Measurements from ENCODE around the gene CCL20. TPM values are rescaled to one million over a fixed set of nuclear protein-coding genes. Genes with fewer than 3 reads are reported as not detected.

CCL20 gene
- total and polyA plus RNA-seq, 2 of the 8 experiments (the other 6 are each of a cell fraction or from before 2014, with no cell fraction given): not detected

DNA sequence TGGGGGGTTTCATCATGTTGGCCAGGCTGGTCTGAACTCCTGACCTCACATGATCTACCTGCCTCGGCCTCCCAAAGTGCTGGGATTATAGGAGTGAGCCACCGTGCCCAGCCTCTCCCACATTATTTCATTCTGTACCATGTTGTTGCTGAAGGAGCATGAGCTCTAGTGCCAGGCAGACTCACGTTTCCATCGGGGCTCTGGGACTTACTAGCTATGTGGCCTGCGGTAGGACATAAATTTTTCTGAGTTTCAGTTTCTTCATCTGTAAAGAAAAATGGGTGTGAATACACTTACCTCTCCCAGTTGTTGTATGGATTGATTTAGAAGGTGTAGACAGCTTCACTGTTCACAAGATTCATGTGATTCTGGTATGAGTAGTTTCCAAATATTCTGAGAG, 30.8 kb upstream of the CCL20 start (continued):
- TF ChIP-seq, protein P1, sequence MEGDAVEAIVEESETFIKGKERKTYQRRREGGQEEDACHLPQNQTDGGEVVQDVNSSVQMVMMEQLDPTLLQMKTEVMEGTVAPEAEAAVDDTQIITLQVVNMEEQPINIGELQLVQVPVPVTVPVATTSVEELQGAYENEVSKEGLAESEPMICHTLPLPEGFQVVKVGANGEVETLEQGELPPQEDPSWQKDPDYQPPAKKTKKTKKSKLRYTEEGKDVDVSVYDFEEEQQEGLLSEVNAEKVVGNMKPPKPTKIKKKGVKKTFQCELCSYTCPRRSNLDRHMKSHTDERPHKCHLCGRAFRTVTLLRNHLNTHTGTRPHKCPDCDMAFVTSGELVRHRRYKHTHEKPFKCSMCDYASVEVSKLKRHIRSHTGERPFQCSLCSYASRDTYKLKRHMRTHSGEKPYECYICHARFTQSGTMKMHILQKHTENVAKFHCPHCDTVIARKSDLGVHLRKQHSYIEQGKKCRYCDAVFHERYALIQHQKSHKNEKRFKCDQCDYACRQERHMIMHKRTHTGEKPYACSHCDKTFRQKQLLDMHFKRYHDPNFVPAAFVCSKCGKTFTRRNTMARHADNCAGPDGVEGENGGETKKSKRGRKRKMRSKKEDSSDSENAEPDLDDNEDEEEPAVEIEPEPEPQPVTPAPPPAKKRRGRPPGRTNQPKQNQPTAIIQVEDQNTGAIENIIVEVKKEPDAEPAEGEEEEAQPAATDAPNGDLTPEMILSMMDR (IDR thresholded peaks at IDR 0.05; ENCODE audit: control extremely low read depth in 1 of 3, insufficient read depth in 1 of 3, low read depth in 1 of 3, low read length in 3 of 3): no peak
- no peak for TF ChIP-seq SP2 (IDR thresholded peaks at IDR 0.05; ENCODE audit: low read length)
- no peak for TF ChIP-seq KDM5A (IDR thresholded peaks at IDR 0.05; ENCODE audit: low read length)
- no peak for TF ChIP-seq CEBPB (IDR thresholded peaks at IDR 0.05; ENCODE audit: low read depth, low read length)
- TF ChIP-seq FOSL1 (IDR thresholded peaks at IDR 0.05; ENCODE audit: insufficient read depth, low read depth, low read length): no peak
- TF ChIP-seq SP4 (IDR thresholded peaks at IDR 0.05; ENCODE audit: low read length): no peak
- TF ChIP-seq, protein P2, sequence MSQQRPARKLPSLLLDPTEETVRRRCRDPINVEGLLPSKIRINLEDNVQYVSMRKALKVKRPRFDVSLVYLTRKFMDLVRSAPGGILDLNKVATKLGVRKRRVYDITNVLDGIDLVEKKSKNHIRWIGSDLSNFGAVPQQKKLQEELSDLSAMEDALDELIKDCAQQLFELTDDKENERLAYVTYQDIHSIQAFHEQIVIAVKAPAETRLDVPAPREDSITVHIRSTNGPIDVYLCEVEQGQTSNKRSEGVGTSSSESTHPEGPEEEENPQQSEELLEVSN (IDR thresholded peaks at IDR 0.05): no peak
- no peak for TF ChIP-seq NANOG (IDR thresholded peaks at IDR 0.05; ENCODE audit: insufficient read depth, low read depth, low read length, poor library complexity, severe bottlenecking)
- TF ChIP-seq PHF8 (conservative IDR thresholded peaks at IDR 0.05; ENCODE audit: low read depth, low read length): no peak

All from H1 (cell line).